ENCODE data around the gene BBS9. TPM values are rescaled to one million over a fixed set of nuclear protein-coding genes. Genes with fewer than 3 reads are reported as not detected.
A peak's percentile ranks its signal among the peaks of the same experiment; 100 is the strongest.

Gene BBS9
- total RNA-seq, 1 donor from 2014 or later, result 4.2 TPM

DNA sequence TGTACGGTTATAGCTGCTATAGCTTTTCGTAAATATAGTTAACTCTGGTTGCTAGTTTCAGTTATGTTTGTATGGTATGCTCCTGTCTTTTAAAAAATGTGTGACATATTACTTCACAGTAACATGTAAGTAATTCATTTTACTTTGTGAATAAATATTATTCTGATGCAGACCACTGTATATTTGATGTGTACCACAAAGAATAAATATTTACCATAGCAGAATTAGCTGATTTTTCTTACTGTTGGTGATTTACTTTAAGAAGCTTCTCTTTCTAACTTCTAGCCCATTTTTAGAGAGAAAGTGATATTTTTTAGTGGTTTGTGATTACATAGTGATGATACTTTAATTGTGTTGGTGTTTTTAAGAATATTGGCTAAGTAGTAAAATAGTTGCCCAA lies 292.8 kb downstream of the BBS9 start:
- Histone ChIP-seq H3K36me3 (ENCODE audit: control insufficient read depth, insufficient read depth, low read length) (no peaks in the 10 kb centered on the region), H3K27me3 (ENCODE audit: control insufficient read depth, insufficient read depth, low read length) (no peaks in the 10 kb centered on the region), H3K4me3 (ENCODE audit: low read depth, low read length) (no peak overlapping the region)
- TF ChIP-seq CTCF (IDR thresholded peaks at IDR 0.05; ENCODE audit: insufficient read depth, low read length, severe bottlenecking), result no peak
- FAIRE-seq (no peak), DNase-seq (ENCODE audit: low read depth) (no peak)

- DNase-seq (ENCODE audit: low read depth), result no peak
- Histone ChIP-seq H3K36me3 (ENCODE audit: control insufficient read depth, insufficient read depth, low read length) (no peaks in the 10 kb centered on the region), H3K4me3 (ENCODE audit: low read depth, low read length) (no peak overlapping the region), H3K27me3 (ENCODE audit: control insufficient read depth, insufficient read depth, low read length) (no peaks in the 10 kb centered on the region)
- peak; percentile 32 for FAIRE-seq
- no peak for TF ChIP-seq CTCF (IDR thresholded peaks at IDR 0.05; ENCODE audit: insufficient read depth, low read length, severe bottlenecking)
These were observed 293.7 kb downstream of the BBS9 start for GRCh38 chr7:33422825-33423645.

- Histone ChIP-seq H3K36me3 (ENCODE audit: control insufficient read depth, insufficient read depth, low read length) (no peaks in the 10 kb centered on the region), H3K27me3 (ENCODE audit: control insufficient read depth, insufficient read depth, low read length) (no peaks in the 10 kb centered on the region), H3K4me3 (ENCODE audit: low read depth, low read length) (no peak overlapping the region)
- DNase-seq (ENCODE audit: low read depth) (peak; percentile 23), FAIRE-seq (no peak)
- TF ChIP-seq CTCF (IDR thresholded peaks at IDR 0.05; ENCODE audit: insufficient read depth, low read length, severe bottlenecking), result peak; percentile 25
These were observed 294.3 kb downstream of the BBS9 start for GRCh38 chr7:33423646-33424020.

DNA sequence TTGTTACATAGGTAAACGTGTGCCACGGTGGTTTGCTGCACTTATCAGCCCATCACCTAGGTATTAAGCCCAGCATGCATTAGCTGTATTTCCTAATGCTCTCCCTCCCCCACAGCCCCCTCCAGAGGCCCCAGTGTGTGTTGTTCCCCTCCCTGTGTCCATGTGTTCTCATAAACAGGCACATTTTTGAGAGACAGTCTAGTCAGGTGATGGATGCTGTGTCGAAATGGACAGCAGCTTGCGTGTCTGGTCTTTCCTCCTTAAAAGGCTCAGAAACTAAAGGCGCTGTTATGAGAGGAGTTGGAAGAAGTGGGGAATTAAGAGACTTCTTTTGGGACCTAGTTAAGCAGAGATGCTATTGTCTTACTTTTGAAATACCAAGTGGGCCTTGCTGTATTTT lies 296.0 kb downstream of the BBS9 start:
- Histone ChIP-seq H3K36me3 (ENCODE audit: control insufficient read depth, insufficient read depth, low read length) (no peaks in the 10 kb centered on the region), H3K4me3 (ENCODE audit: low read depth, low read length) (no peak overlapping the region), H3K27me3 (ENCODE audit: control insufficient read depth, insufficient read depth, low read length) (no peaks in the 10 kb centered on the region)
- FAIRE-seq, result no peak
- no peak for DNase-seq (ENCODE audit: low read depth)
- TF ChIP-seq CTCF (IDR thresholded peaks at IDR 0.05; ENCODE audit: insufficient read depth, low read length, severe bottlenecking), result no peak

- FAIRE-seq (no peak), DNase-seq (ENCODE audit: low read depth) (no peak)
- no peak for TF ChIP-seq CTCF (IDR thresholded peaks at IDR 0.05; ENCODE audit: insufficient read depth, low read length, severe bottlenecking)
- no peak overlapping the region for H3K4me3 ChIP-seq (ENCODE audit: low read depth, low read length)
- H3K27me3 ChIP-seq (ENCODE audit: control insufficient read depth, insufficient read depth, low read length), result no peaks in the 10 kb centered on the region
- no peaks in the 10 kb centered on the region for H3K36me3 ChIP-seq (ENCODE audit: control insufficient read depth, insufficient read depth, low read length)
These were observed 296.7 kb downstream of the BBS9 start for GRCh38 chr7:33425929-33426678.

Measured in bronchial epithelial cell (primary cell).